HT-29 (cell line): ENCODE data around the gene TNFSF4. TPM values are rescaled to one million over a fixed set of nuclear protein-coding genes. Genes with fewer than 3 reads are reported as not detected.
"Not testable (repeated sequence)": the region's sequence is repeated elsewhere in the genome, so short reads cannot be mapped to it uniquely, and the experiment has no call there.

Experiments used
- DNase-seq: peaks from one replicate; pipeline ENCODE4 v3.0.0-alpha.2; 2015; ENCODE audit warnings: low spot score
- total RNA-seq: library from RNA; depleted of rRNA; stranded (reverse); fragments of >200 nt; shearing (Covaris generic); gene quantifications from 2 replicates; pipeline ENCODE4 v1.2.3, GENCODE V29; 2014; rRNA removed

The TNFSF4 gene
- total RNA-seq, 1 experiment from 2014 or later, result 0.03 TPM

GRCh38 chr1:173164178-173164577 is 43.0 kb downstream of the TNFSF4 start:
- DNase-seq, result no peak

GRCh38 chr1:173163222-173163621 is 43.9 kb downstream of the TNFSF4 start:
- DNase-seq, result no peak

- no peak for DNase-seq
Measured at GRCh38 chr1:173162601-173163000, 44.5 kb downstream of the TNFSF4 start.

- no peak for DNase-seq
Measured at GRCh38 chr1:173161510-173162221, 45.5 kb downstream of the TNFSF4 start.

- not testable (repeated sequence) for DNase-seq
Measured at GRCh38 chr1:173153964-173154363, 53.2 kb downstream of the TNFSF4 start.

GRCh38 chr1:173153503-173153902 is 53.6 kb downstream of the TNFSF4 start:
- no peak for DNase-seq

- DNase-seq, result no peak
Measured at GRCh38 chr1:173152598-173152997, 54.5 kb downstream of the TNFSF4 start.

- DNase-seq, result no peak
Measured at GRCh38 chr1:173150795-173151194, 56.3 kb downstream of the TNFSF4 start.

GRCh38 chr1:173149887-173150286 is 57.2 kb downstream of the TNFSF4 start:
- no peak for DNase-seq

- DNase-seq, result no peak
Measured at GRCh38 chr1:173148971-173149370, 58.2 kb downstream of the TNFSF4 start.

GRCh38 chr1:173148545-173148944 is 58.6 kb downstream of the TNFSF4 start:
- DNase-seq, result no peak

GRCh38 chr1:173140733-173141132 is 66.4 kb downstream of the TNFSF4 start:
- DNase-seq, result no peak

- DNase-seq, result no peak
Measured at GRCh38 chr1:173139706-173140105, 67.4 kb downstream of the TNFSF4 start.

GRCh38 chr1:173137107-173137706 is 69.9 kb downstream of the TNFSF4 start:
- no peak for DNase-seq

- no peak for DNase-seq
Measured at GRCh38 chr1:173134800-173135199, 72.3 kb downstream of the TNFSF4 start.

GRCh38 chr1:173134029-173134428 is 73.1 kb downstream of the TNFSF4 start:
- DNase-seq, result no peak

Other genes with a start within 250 kb of the TNFSF4 start
- gene TNFSF18, start 156.4 kb downstream of the TNFSF4 start, total RNA-seq, result not detected in 2 replicates